ENCODE data around the gene EIF4G2. TPM values are rescaled to one million over a fixed set of nuclear protein-coding genes. Genes with fewer than 3 reads are reported as not detected.

Gene EIF4G2
- polyA plus RNA-seq, 6 donors from 2014 or later = 536 to 677 (median 589) TPM

GRCh38 chr11:10778217-10778970 lies 30.3 kb downstream of the EIF4G2 start:
- peak overlapping the region in 1 of 6 donors; percentile 43 for H3K27ac Mint-ChIP-seq
- no peaks in the 10 kb centered on the region for H3K9me3 Mint-ChIP-seq
- peaks cover 8 to 28% of the 10 kb centered on the region in 2 donors for H3K36me3 Mint-ChIP-seq
- no peak overlapping the region for H3K4me3 Mint-ChIP-seq
- no peak for DNase-seq
- H3K4me1 Mint-ChIP-seq = peaks cover 0 to 11% (median 7%) of the 10 kb centered on the region in 3 donors
- ATAC-seq (ENCODE audit: low read depth in 2 of 2) = no peak
- no peaks in the 10 kb centered on the region for H3K27me3 Mint-ChIP-seq

DNA sequence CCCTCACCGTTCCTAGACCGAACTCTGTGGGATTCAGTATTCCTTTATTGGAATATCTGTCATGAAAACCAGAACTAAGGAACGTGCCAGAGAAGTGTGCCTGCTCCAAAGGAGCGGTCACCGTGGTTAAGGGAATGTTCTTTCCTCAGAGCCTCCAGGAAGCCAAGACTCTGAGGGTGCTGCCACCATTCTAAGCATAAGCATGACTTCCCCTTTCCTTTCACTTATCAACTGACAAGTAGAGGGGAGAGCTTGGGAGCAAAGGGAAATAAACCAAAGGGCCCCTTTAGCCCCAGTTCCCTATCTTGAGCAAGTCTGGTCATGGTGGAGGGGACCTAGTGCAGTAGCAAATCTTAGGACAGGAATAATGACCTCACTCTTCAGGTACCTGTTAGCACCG lies 30.9 kb downstream of the EIF4G2 start:
- Mint-ChIP-seq H3K27ac (peak overlapping the region in 4 of 6 donors; percentile 41 to 90 (median 72)), H3K4me1 (peaks cover 0 to 11% (median 7%) of the 10 kb centered on the region in 3 donors), H3K9me3 (no peaks in the 10 kb centered on the region), H3K36me3 (peaks cover 8 to 28% of the 10 kb centered on the region in 2 donors), H3K27me3 (no peaks in the 10 kb centered on the region), H3K4me3 (no peak overlapping the region)
- DNase-seq (no peak), ATAC-seq (ENCODE audit: low read depth in 2 of 2) (peak in 1 of 2 donors; percentile 33)

- peak overlapping the region in 5 of 6 donors; percentile 41 to 96 (median 72) for H3K27ac Mint-ChIP-seq
- H3K4me3 Mint-ChIP-seq = no peak overlapping the region
- H3K36me3 Mint-ChIP-seq = peaks cover 8 to 28% of the 10 kb centered on the region in 2 donors
Observed at GRCh38 chr11:10777393-10777793, 31.3 kb downstream of the EIF4G2 start.

DNA sequence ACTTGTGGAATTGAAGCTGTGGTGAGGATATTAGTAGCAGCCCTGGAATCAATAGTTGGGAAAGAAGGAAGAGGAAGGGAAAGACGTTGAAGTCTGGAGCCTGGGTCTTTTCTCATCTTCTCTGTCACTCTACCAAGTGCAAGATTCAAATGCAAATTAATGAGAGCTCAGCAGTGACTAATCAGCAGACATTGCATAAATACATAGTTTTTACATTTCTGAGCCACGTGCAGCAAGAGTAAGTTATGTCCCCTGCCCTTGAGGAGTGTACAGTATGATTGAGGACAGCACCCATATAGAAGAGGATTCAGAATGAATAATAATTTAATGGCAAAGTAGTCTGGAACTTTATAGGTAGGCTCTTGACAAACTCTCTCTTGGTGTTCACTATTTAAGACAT lies 33.9 kb downstream of the EIF4G2 start:
- H3K4me3 Mint-ChIP-seq = no peak overlapping the region
- H3K27ac Mint-ChIP-seq = peak overlapping the region in 2 of 6 donors; percentile 8 to 61
- H3K36me3 Mint-ChIP-seq = peaks cover 16 to 29% of the 10 kb centered on the region in 2 donors
- H3K9me3 Mint-ChIP-seq = no peaks in the 10 kb centered on the region
- ATAC-seq (ENCODE audit: low read depth in 2 of 2) = no peak
- no peak for DNase-seq
- no peaks in the 10 kb centered on the region for H3K27me3 Mint-ChIP-seq
- peaks cover 0 to 11% (median 7%) of the 10 kb centered on the region in 3 donors for H3K4me1 Mint-ChIP-seq

More at GRCh38 chr11:10777393-10777793, 31.3 kb downstream of the EIF4G2 start:
- Mint-ChIP-seq H3K27me3 (no peaks in the 10 kb centered on the region), H3K9me3 (no peaks in the 10 kb centered on the region), H3K4me1 (peaks cover 0 to 11% (median 7%) of the 10 kb centered on the region in 3 donors)
- peak in 1 of 2 donors; percentile 51 for ATAC-seq (ENCODE audit: low read depth in 2 of 2)
- DNase-seq = no peak

DNA sequence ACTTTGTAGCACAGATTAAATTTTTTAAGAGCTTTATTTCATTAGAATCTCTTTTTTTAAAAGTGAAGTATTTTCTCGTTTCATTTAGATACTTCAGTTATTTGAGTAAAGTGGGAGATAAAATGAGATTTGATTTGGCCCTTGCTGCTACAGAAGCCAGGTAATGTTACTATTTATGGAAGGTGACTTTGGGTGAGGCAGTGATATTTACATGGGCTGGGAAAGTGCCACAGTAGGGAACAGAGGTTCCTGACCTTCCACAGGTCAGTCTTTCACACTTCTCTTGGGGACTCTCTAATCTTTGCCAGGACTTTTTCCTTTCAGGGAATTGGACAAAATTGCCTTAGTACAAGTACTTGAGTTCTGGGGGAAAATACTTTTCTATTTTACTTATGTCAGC lies 37.3 kb downstream of the EIF4G2 start:
- Mint-ChIP-seq H3K27ac (no peak overlapping the region), H3K4me3 (no peak overlapping the region), H3K36me3 (peaks cover 31 to 35% of the 10 kb centered on the region in 2 donors), H3K27me3 (no peaks in the 10 kb centered on the region), H3K9me3 (no peaks in the 10 kb centered on the region), H3K4me1 (no peaks in the 10 kb centered on the region)
- DNase-seq (no peak), ATAC-seq (ENCODE audit: low read depth in 2 of 2) (no peak)

GRCh38 chr11:10770626-10771254 lies 38.0 kb downstream of the EIF4G2 start:
- DNase-seq = peak; percentile 14

DNA sequence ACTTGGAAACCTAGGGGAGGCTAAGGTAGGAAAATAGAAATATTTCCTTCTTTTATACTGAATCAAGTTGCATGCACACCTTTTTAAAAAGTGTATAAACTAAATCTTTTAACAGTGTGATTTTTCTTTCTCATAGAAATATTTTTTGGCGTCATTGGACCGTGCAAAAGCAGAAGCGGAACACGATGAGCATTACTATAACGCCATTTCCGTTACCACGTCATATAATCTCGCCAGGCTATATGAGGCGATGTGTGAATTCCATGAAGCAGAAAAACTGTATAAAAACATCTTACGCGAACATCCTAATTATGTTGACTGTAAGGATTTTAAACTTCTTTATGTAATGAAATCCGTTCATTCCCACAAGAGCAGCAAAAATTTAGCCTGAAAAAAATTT lies 44.3 kb downstream of the EIF4G2 start:
- ATAC-seq (ENCODE audit: low read depth in 2 of 2) = peak in 1 of 2 donors; percentile 66
- no peaks in the 10 kb centered on the region for H3K9me3 Mint-ChIP-seq
- no peak for DNase-seq
- no peaks in the 10 kb centered on the region for H3K27me3 Mint-ChIP-seq
- peaks cover 30 to 48% of the 10 kb centered on the region in 2 donors for H3K36me3 Mint-ChIP-seq
- peak overlapping the region in 1 of 6 donors; percentile 56 for H3K27ac Mint-ChIP-seq
- H3K4me3 Mint-ChIP-seq = no peak overlapping the region
- H3K4me1 Mint-ChIP-seq = peaks cover 5 to 13% (median 7%) of the 10 kb centered on the region in 3 donors

More at GRCh38 chr11:10770626-10771254, 38.0 kb downstream of the EIF4G2 start:
- Mint-ChIP-seq H3K9me3 (no peaks in the 10 kb centered on the region), H3K4me3 (no peak overlapping the region), H3K27ac (no peak overlapping the region), H3K36me3 (peaks cover 30 to 40% of the 10 kb centered on the region in 2 donors), H3K27me3 (no peaks in the 10 kb centered on the region), H3K4me1 (no peaks in the 10 kb centered on the region)
- ATAC-seq (ENCODE audit: low read depth in 2 of 2) = peak in 1 of 2 donors; percentile 28

DNA sequence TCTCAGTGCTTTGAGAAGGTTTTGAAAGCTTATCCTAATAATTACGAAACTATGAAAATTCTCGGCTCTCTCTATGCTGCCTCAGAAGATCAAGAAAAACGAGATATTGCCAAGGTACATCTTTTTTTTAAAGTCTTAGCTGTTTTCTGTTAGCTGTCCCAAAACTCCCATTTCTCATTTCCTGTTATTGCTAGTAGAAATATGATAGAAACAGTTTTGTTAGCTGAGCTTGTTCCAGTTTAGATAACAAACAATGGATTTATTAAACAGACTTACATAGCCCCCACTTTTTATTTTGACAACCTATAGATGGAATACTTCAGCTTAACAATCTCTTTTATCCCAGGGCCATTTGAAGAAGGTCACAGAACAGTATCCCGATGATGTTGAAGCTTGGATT lies 45.0 kb downstream of the EIF4G2 start:
- H3K36me3 Mint-ChIP-seq = peaks cover 24 to 44% of the 10 kb centered on the region in 2 donors
- no peak overlapping the region for H3K4me3 Mint-ChIP-seq
- peaks cover 5 to 13% (median 7%) of the 10 kb centered on the region in 3 donors for H3K4me1 Mint-ChIP-seq
- ATAC-seq (ENCODE audit: low read depth in 2 of 2) = no peak
- H3K27ac Mint-ChIP-seq = peak overlapping the region in 1 of 6 donors; percentile 56
- no peaks in the 10 kb centered on the region for H3K27me3 Mint-ChIP-seq
- DNase-seq = no peak
- no peaks in the 10 kb centered on the region for H3K9me3 Mint-ChIP-seq

GRCh38 chr11:10762913-10763421 lies 45.8 kb downstream of the EIF4G2 start:
- ATAC-seq (ENCODE audit: low read depth in 2 of 2) = no peak
- H3K4me3 Mint-ChIP-seq = peak overlapping the region in 1 of 8 donors; percentile 2
- H3K9me3 Mint-ChIP-seq = no peaks in the 10 kb centered on the region
- no peaks in the 10 kb centered on the region for H3K27me3 Mint-ChIP-seq
- H3K4me1 Mint-ChIP-seq = peaks cover 5 to 13% (median 7%) of the 10 kb centered on the region in 3 donors
- no peak for DNase-seq
- H3K27ac Mint-ChIP-seq = peak overlapping the region in 2 of 6 donors; percentile 33 to 53
- H3K36me3 Mint-ChIP-seq = peaks cover 24 to 44% of the 10 kb centered on the region in 2 donors

DNA sequence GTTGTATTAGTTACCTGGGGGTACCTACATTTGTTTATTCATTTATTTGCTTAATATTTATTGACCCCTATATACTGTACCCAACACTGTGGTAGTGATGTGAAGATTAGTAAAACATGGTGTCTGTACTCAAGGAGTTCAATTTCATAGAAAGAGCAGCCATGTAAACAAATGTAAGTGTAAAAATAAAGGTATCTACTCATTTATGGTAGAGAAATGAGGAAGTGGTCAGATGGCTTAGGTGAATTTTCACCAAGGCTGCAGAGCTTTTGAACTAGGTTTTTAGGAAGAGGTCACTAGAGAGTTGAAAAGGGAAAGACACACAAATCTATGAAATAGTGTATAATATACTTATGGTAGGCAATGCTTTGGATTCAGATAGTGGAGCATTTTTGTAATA lies 46.5 kb downstream of the EIF4G2 start:
- DNase-seq = peak; percentile 34
- no peaks in the 10 kb centered on the region for H3K9me3 Mint-ChIP-seq
- peaks cover 24 to 37% of the 10 kb centered on the region in 2 donors for H3K36me3 Mint-ChIP-seq
- peak overlapping the region in 3 of 8 donors; percentile 0 to 3 (median 1) for H3K4me3 Mint-ChIP-seq
- no peaks in the 10 kb centered on the region for H3K27me3 Mint-ChIP-seq
- H3K4me1 Mint-ChIP-seq = peaks cover 5 to 13% (median 7%) of the 10 kb centered on the region in 3 donors
- peak overlapping the region in 4 of 6 donors; percentile 0 to 60 (median 20) for H3K27ac Mint-ChIP-seq
- ATAC-seq (ENCODE audit: low read depth in 2 of 2) = peak; percentile 85 to 93

- H3K27ac Mint-ChIP-seq = peak overlapping the region in 3 of 6 donors; percentile 34 to 57 (median 54)
- H3K27me3 Mint-ChIP-seq = no peaks in the 10 kb centered on the region
- H3K9me3 Mint-ChIP-seq = no peaks in the 10 kb centered on the region
- peaks cover 5 to 13% (median 7%) of the 10 kb centered on the region in 3 donors for H3K4me1 Mint-ChIP-seq
- no peak overlapping the region for H3K4me3 Mint-ChIP-seq
- ATAC-seq (ENCODE audit: low read depth in 2 of 2) (no peak), DNase-seq (no peak)
- H3K36me3 Mint-ChIP-seq = peaks cover 17 to 27% of the 10 kb centered on the region in 2 donors
Observed at GRCh38 chr11:10761085-10761698, 47.5 kb downstream of the EIF4G2 start.

DNA sequence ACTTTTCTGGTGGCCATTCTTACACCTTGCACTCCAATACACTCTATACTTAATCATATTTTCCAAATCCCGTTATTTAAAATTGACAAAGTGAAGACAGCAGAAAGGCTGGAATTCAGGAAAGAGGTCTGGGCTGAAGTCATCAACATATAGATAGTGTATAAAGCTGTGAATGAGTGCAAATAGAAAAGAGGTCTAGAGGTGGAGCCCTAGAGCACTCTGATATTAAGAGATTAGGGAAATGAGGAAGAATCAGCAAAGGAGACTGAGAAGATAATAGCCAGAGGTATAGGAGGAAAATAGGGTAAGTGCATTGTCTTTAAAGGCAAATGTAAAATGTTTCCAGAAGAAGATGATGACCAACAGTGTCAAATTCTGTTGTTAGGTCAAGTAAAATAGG lies 49.8 kb downstream of the EIF4G2 start:
- ATAC-seq (ENCODE audit: low read depth in 2 of 2) (peak; percentile 61 to 63), DNase-seq (no peak)
- H3K36me3 Mint-ChIP-seq = peaks cover 10 to 22% of the 10 kb centered on the region in 2 donors
- H3K4me3 Mint-ChIP-seq = no peak overlapping the region
- H3K27ac Mint-ChIP-seq = no peak overlapping the region
- H3K9me3 Mint-ChIP-seq = no peaks in the 10 kb centered on the region
- H3K27me3 Mint-ChIP-seq = no peaks in the 10 kb centered on the region
- H3K4me1 Mint-ChIP-seq = peaks cover 5 to 13% (median 7%) of the 10 kb centered on the region in 3 donors

GRCh38 chr11:10752486-10752885 lies 56.2 kb downstream of the EIF4G2 start:
- Mint-ChIP-seq H3K36me3 (peaks cover 0 to 9% of the 10 kb centered on the region in 2 donors), H3K4me1 (peaks cover 5 to 19% (median 10%) of the 10 kb centered on the region in 3 donors), H3K27ac (peak overlapping the region in 2 of 6 donors; percentile 4 to 93), H3K27me3 (no peaks in the 10 kb centered on the region), H3K9me3 (no peaks in the 10 kb centered on the region), H3K4me3 (peak overlapping the region in 7 of 8 donors; percentile 93 to 100 (median 96))
- no peak for ATAC-seq (ENCODE audit: low read depth in 2 of 2)
- no peak for DNase-seq
